SU-DHL-6 (cell line): ENCODE results near the gene OTUD7B.
"Not testable (repeated sequence)": the region's sequence is repeated elsewhere in the genome, so short reads cannot be mapped to it uniquely, and the experiment has no call there.

ENCODE experiments used
- H2AFZ ChIP-seq: fragments of 200-600 bp; sonication (generic); 2 replicates; pipeline ENCODE4 v1.6.1; 2014; ENCODE audit warnings: low read depth, mild to moderate bottlenecking, moderate library complexity, mixed read lengths, antibody characterized with exemption, low read length; ENCODE audit not compliant: severe bottlenecking
- H3F3A ChIP-seq: fragments of 200-600 bp; shearing (Covaris generic); 2 replicates; pipeline ENCODE4 v1.6.0; 2016; ENCODE audit warnings: antibody characterized with exemption, mild to moderate bottlenecking; ENCODE audit not compliant: insufficient read depth
- H3K27ac ChIP-seq: fragments of 200-600 bp; sonication (generic); 2 replicates; pipeline ENCODE4 v1.5.1; 2016; ENCODE audit warnings: low read depth, mild to moderate bottlenecking, low read length, moderate library complexity, mixed read lengths
- H3K27me3 ChIP-seq: fragments of 200-600 bp; sonication (generic), shearing (Covaris generic); 2 replicates; pipeline ENCODE4 v1.6.0; 2014; ENCODE audit warnings: mild to moderate bottlenecking, low read length
- H3K36me3 ChIP-seq: fragments of 200-600 bp; sonication (generic); 2 replicates; pipeline ENCODE4 v1.6.1; 2014; ENCODE audit warnings: mild to moderate bottlenecking, low read length, mixed read lengths
- H3K4me2 ChIP-seq: fragments of 300-600, 200-600 bp; shearing (Covaris generic), sonication (generic); 2 replicates; pipeline ENCODE4 v1.6.0; 2014; ENCODE audit warnings: low read length, low read depth, mild to moderate bottlenecking; ENCODE audit not compliant: poor library complexity, severe bottlenecking
- H3K4me3 ChIP-seq: fragments of 200-600 bp; sonication (generic); 2 replicates; pipeline ENCODE4 v1.5.1; 2014; ENCODE audit warnings: antibody characterized with exemption, low read length, mild to moderate bottlenecking, mixed read lengths; ENCODE audit not compliant: insufficient read depth, poor library complexity, severe bottlenecking
- H3K79me2 ChIP-seq: fragments of 200-600 bp; sonication (generic); 2 replicates; pipeline ENCODE4 v1.6.1; 2014; ENCODE audit warnings: mild to moderate bottlenecking, low read length, moderate library complexity; ENCODE audit not compliant: insufficient read depth
- H3K9ac ChIP-seq: fragments of 200-600 bp; sonication (generic); 2 replicates; pipeline ENCODE4 v1.7.0; 2014; ENCODE audit warnings: mild to moderate bottlenecking, low read length
- H3K9me2 ChIP-seq: fragments of 200-600 bp; sonication (generic); replicated peaks from 2 replicates; pipeline ENCODE4 v1.6.1; 2014; ENCODE audit warnings: low read length; ENCODE audit not compliant: insufficient read depth
- H3K9me3 ChIP-seq: fragments of 200-600 bp; sonication (generic); 2 replicates; pipeline ENCODE4 v1.6.1; 2014; ENCODE audit warnings: low read length, mixed read lengths; ENCODE audit not compliant: insufficient read depth
- H4K20me1 ChIP-seq: fragments of 200-600 bp; sonication (generic); 2 replicates; pipeline ENCODE4 v1.6.1; 2014; ENCODE audit warnings: low read depth, mild to moderate bottlenecking, antibody characterized with exemption, low read length, moderate library complexity, mixed read lengths
- EZH2phosphoT487 ChIP-seq: fragments of 200-600 bp; sonication (generic), shearing (Covaris generic); conservative IDR thresholded peaks from 2 replicates; pipeline ENCODE4 v1.6.1; 2018; ENCODE audit warnings: mild to moderate bottlenecking, antibody characterized with exemption, low read length, moderate library complexity, mixed read lengths
- TF ChIP-seq, protein P1 (sequence below): fragments of 200-600 bp; sonication (generic); IDR thresholded peaks from one replicate; pipeline ENCODE4 v1.5.1; 2017; ENCODE audit warnings: antibody characterized with exemption, mild to moderate bottlenecking, low read length, moderate library complexity; ENCODE audit not compliant: insufficient read depth, poor library complexity, severe bottlenecking

Gene OTUD7B

DNA sequence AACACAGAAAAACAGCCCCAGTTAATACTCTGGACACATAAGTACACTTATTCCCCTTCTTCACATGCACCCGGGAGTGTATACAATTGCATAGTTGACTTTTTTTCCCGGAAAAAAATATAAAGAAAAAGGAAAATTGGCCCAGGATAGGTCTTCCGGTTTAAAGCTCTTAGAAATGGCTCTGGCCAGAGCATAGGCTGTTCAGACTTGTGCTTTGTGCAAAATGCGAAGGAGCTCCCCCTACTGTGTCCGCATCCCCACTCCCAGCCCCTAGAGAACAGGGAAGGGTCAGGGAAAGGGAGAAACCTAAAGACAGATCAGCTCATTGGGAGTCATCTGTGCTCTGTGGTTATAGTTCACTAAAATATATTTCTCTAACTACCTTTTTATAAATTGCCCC lies 68.3 kb downstream of the OTUD7B start:
- no peaks in the 10 kb centered on the region for H3K36me3 ChIP-seq
- H4K20me1 ChIP-seq: no peaks in the 10 kb centered on the region
- H3K27ac ChIP-seq: no peak overlapping the region
- no peaks in the 10 kb centered on the region for H3F3A ChIP-seq
- TF ChIP-seq EZH2phosphoT487: no peak
- H3K4me2 ChIP-seq: no peak overlapping the region
- H3K4me3 ChIP-seq: no peak overlapping the region
- H3K9me2 ChIP-seq: no peaks in the 10 kb centered on the region
- no peak overlapping the region for H3K9ac ChIP-seq
- H3K79me2 ChIP-seq: no peaks in the 10 kb centered on the region
- H2AFZ ChIP-seq: no peak overlapping the region
- H3K27me3 ChIP-seq: no peaks in the 10 kb centered on the region
- no peaks in the 10 kb centered on the region for H3K9me3 ChIP-seq

DNA sequence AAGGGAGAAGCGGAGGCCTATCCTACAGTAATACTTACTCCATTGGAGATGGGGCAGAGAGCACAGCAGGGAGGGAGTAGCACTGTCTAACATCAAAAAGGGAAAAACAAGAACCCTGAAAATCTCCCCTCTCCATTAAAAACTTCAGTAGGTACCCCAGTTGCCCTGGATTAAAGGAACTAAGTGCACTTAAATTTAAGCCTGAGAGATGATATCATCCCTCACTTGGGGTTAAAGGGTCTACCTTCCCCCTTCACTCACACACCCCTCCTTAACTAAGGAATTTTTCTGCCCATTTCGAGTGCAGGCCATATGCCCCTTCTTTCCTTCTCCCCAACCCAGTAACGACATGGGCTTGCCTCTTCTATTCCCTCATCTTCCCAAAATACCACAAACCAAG lies 70.1 kb downstream of the OTUD7B start:
- H3K4me3 ChIP-seq: no peak overlapping the region
- no peak overlapping the region for H3K27ac ChIP-seq
- no peaks in the 10 kb centered on the region for H3K9me2 ChIP-seq
- no peaks in the 10 kb centered on the region for H3K36me3 ChIP-seq
- H3K9me3 ChIP-seq: no peaks in the 10 kb centered on the region
- H4K20me1 ChIP-seq: no peaks in the 10 kb centered on the region
- H3K4me2 ChIP-seq: no peak overlapping the region
- no peaks in the 10 kb centered on the region for H3K27me3 ChIP-seq
- no peaks in the 10 kb centered on the region for H3F3A ChIP-seq
- no peak overlapping the region for H2AFZ ChIP-seq
- TF ChIP-seq, protein P1, sequence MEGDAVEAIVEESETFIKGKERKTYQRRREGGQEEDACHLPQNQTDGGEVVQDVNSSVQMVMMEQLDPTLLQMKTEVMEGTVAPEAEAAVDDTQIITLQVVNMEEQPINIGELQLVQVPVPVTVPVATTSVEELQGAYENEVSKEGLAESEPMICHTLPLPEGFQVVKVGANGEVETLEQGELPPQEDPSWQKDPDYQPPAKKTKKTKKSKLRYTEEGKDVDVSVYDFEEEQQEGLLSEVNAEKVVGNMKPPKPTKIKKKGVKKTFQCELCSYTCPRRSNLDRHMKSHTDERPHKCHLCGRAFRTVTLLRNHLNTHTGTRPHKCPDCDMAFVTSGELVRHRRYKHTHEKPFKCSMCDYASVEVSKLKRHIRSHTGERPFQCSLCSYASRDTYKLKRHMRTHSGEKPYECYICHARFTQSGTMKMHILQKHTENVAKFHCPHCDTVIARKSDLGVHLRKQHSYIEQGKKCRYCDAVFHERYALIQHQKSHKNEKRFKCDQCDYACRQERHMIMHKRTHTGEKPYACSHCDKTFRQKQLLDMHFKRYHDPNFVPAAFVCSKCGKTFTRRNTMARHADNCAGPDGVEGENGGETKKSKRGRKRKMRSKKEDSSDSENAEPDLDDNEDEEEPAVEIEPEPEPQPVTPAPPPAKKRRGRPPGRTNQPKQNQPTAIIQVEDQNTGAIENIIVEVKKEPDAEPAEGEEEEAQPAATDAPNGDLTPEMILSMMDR: no peak
- TF ChIP-seq EZH2phosphoT487: no peak
- no peak overlapping the region for H3K9ac ChIP-seq
- H3K79me2 ChIP-seq: no peaks in the 10 kb centered on the region

DNA sequence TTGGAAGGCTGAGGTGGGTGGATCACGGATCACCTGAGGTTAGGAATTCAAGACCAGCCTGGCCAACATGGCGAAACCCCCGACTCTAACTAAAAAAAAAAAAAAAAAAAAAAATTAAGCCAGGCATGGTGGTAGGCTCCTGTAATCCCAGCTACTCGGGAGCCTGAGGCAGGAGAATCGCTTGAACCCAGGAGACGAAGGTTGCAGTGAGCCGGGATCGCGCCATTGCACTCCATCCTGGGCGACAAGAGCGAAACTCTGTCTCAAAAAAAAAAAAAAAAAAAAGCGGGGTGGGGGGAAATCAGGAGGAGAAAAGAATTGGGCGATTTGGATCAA lies 71.9 kb downstream of the OTUD7B start:
- not testable (repeated sequence) for H3K9me2 ChIP-seq, H4K20me1 ChIP-seq, H3K9ac ChIP-seq, H3F3A ChIP-seq, H3K27me3 ChIP-seq, H2AFZ ChIP-seq, H3K79me2 ChIP-seq, H3K36me3 ChIP-seq, H3K27ac ChIP-seq, H3K9me3 ChIP-seq, H3K4me2 ChIP-seq, H3K4me3 ChIP-seq

DNA sequence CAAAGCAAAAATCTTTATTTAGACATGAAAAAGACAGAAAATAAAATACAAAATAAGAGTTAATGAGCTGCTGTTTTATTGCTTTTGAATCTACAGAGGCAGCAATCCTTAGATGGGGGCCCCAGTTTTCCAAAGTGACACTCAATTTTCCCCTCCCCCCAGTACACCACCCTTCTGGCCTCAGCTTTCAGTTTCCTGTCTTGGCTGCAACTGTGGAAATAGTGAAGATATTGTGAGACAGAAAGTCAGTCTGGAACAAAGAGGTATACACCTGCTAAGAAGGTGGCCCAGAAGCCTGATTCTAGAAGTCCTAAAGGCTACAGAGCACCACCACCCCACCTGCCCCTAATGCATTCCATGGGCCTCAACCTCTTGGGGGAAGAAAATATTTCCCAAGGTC lies 72.8 kb downstream of the OTUD7B start:
- Histone ChIP-seq H3K9me3 (no peaks in the 10 kb centered on the region), H3K4me3 (no peak overlapping the region), H2AFZ (no peak overlapping the region), H3K27ac (no peak overlapping the region), H3K36me3 (no peaks in the 10 kb centered on the region), H3K79me2 (no peaks in the 10 kb centered on the region), H3F3A (no peaks in the 10 kb centered on the region), H3K4me2 (no peak overlapping the region), H3K27me3 (no peaks in the 10 kb centered on the region), H4K20me1 (no peaks in the 10 kb centered on the region), H3K9ac (no peak overlapping the region), H3K9me2 (no peaks in the 10 kb centered on the region)
- no peak for TF ChIP-seq EZH2phosphoT487
- TF ChIP-seq, protein P1: no peak
